ENCODE results near the gene UBN2.
A peak's percentile ranks its signal among the peaks of the same experiment; 100 is the strongest.

Gene UBN2

DNA sequence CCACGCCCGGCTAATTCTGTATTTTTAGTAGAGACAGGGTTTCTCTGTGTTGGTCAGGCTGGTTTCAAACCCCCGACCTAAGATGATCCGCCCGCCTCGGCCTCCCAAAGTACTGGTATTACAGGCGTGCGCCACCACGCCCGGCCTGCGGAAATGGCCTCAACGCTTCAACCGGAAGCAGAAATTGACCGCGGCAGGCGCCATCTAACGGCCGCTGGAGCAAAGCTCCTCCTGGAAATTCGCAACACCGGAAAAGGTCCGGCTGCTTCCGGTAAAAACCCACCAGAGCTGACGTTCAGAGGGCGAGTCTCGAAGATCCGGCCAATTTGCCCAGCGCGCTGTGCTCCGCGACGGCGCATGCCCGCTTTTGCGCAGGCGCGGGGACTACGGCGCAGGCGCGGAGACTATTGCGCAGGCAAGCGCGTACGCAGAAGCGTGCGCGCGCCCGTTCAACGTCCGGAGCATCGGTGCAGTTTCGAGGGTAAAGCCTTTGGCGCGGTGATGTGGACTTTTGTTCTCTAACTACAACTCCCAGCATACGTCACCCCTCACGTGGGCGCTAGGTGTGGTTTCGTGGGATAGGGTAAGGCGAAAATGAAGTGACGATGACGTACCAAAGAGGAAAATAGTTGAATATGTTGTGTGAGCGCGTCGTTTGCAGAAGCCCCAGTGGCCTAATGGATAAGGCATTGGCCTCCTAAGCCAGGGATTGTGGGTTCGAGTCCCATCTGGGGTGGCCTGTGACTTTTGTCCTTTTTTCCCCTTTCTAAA, 109.2 kb downstream of the UBN2 start (continued):
- TF ChIP-seq, protein P1, sequence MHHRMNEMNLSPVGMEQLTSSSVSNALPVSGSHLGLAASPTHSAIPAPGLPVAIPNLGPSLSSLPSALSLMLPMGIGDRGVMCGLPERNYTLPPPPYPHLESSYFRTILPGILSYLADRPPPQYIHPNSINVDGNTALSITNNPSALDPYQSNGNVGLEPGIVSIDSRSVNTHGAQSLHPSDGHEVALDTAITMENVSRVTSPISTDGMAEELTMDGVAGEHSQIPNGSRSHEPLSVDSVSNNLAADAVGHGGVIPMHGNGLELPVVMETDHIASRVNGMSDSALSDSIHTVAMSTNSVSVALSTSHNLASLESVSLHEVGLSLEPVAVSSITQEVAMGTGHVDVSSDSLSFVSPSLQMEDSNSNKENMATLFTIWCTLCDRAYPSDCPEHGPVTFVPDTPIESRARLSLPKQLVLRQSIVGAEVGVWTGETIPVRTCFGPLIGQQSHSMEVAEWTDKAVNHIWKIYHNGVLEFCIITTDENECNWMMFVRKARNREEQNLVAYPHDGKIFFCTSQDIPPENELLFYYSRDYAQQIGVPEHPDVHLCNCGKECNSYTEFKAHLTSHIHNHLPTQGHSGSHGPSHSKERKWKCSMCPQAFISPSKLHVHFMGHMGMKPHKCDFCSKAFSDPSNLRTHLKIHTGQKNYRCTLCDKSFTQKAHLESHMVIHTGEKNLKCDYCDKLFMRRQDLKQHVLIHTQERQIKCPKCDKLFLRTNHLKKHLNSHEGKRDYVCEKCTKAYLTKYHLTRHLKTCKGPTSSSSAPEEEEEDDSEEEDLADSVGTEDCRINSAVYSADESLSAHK (tag by site-specific recombination; IDR thresholded peaks at IDR 0.05) = peak; percentile 62
- TF ChIP-seq, protein P2, sequence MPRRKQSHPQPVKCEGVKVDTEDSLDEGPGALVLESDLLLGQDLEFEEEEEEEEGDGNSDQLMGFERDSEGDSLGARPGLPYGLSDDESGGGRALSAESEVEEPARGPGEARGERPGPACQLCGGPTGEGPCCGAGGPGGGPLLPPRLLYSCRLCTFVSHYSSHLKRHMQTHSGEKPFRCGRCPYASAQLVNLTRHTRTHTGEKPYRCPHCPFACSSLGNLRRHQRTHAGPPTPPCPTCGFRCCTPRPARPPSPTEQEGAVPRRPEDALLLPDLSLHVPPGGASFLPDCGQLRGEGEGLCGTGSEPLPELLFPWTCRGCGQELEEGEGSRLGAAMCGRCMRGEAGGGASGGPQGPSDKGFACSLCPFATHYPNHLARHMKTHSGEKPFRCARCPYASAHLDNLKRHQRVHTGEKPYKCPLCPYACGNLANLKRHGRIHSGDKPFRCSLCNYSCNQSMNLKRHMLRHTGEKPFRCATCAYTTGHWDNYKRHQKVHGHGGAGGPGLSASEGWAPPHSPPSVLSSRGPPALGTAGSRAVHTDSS (tag by site-specific recombination; IDR thresholded peaks at IDR 0.05) = peak; percentile 80
- TF ChIP-seq ZNF558 (tag by site-specific recombination; IDR thresholded peaks at IDR 0.05) = peak; percentile 88
- peak; percentile 89 for TF ChIP-seq KLF7 (tag by site-specific recombination; IDR thresholded peaks at IDR 0.05; ENCODE audit: borderline replicate concordance)
- no peak; the same call in 1 of the 2 replicates for TF ChIP-seq GLIS2 (tag by site-specific recombination; IDR thresholded peaks at IDR 0.05)
- no peak for TF ChIP-seq ZNF621 (tag by site-specific recombination; IDR thresholded peaks at IDR 0.05)
- TF ChIP-seq ZNF138 (tag by site-specific recombination; IDR thresholded peaks at IDR 0.05; ENCODE audit: borderline replicate concordance) = no peak
- TF ChIP-seq, protein P3, sequence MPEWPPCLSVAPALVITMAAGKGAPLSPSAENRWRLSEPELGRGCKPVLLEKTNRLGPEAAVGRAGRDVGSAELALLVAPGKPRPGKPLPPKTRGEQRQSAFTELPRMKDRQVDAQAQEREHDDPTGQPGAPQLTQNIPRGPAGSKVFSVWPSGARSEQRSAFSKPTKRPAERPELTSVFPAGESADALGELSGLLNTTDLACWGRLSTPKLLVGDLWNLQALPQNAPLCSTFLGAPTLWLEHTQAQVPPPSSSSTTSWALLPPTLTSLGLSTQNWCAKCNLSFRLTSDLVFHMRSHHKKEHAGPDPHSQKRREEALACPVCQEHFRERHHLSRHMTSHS (tag by site-specific recombination; IDR thresholded peaks at IDR 0.05) = no peak
- peak; percentile 73; the same call in 1 of the 2 replicates for TF ChIP-seq GLI4 (tag by site-specific recombination; IDR thresholded peaks at IDR 0.05)
- no peak for TF ChIP-seq ZNF433 (tag by site-specific recombination; IDR thresholded peaks at IDR 0.05; ENCODE audit: low read depth)
- no peak for TF ChIP-seq ZBTB20 (tag by site-specific recombination; IDR thresholded peaks at IDR 0.05)
- TF ChIP-seq ZNF561 (tag by site-specific recombination; IDR thresholded peaks at IDR 0.05; ENCODE audit: borderline replicate concordance) = peak; percentile 54; the same call in 1 of the 2 replicates
- TF ChIP-seq ZNF707 (tag by site-specific recombination; IDR thresholded peaks at IDR 0.05) = 0 out of 2 replicates have a peak, but pooled peaks have one; percentile 46
- TF ChIP-seq, protein P4, sequence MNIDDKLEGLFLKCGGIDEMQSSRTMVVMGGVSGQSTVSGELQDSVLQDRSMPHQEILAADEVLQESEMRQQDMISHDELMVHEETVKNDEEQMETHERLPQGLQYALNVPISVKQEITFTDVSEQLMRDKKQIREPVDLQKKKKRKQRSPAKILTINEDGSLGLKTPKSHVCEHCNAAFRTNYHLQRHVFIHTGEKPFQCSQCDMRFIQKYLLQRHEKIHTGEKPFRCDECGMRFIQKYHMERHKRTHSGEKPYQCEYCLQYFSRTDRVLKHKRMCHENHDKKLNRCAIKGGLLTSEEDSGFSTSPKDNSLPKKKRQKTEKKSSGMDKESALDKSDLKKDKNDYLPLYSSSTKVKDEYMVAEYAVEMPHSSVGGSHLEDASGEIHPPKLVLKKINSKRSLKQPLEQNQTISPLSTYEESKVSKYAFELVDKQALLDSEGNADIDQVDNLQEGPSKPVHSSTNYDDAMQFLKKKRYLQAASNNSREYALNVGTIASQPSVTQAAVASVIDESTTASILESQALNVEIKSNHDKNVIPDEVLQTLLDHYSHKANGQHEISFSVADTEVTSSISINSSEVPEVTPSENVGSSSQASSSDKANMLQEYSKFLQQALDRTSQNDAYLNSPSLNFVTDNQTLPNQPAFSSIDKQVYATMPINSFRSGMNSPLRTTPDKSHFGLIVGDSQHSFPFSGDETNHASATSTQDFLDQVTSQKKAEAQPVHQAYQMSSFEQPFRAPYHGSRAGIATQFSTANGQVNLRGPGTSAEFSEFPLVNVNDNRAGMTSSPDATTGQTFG (tag by site-specific recombination; IDR thresholded peaks at IDR 0.05; ENCODE audit: borderline replicate concordance) = peak; percentile 51; the same call in 1 of the 2 replicates
- TF ChIP-seq ZNF529 (tag by site-specific recombination; IDR thresholded peaks at IDR 0.05; ENCODE audit: insufficient replicate concordance) = no peak
- no peak for TF ChIP-seq ZNF830 (tag by site-specific recombination; IDR thresholded peaks at IDR 0.05; ENCODE audit: low read depth)
- TF ChIP-seq TCF7L2 (IDR thresholded peaks at IDR 0.05; ENCODE audit: borderline replicate concordance, low read depth, low read length) = no peak
- TF ChIP-seq ZNF785 (tag by site-specific recombination; IDR thresholded peaks at IDR 0.05) = peak; percentile 55; the same call in 1 of the 2 replicates
- no peak; the same call in none of the 2 replicates for TF ChIP-seq ZXDB (tag by site-specific recombination; IDR thresholded peaks at IDR 0.05)
- no peak for TF ChIP-seq BCL11A (tag by site-specific recombination; IDR thresholded peaks at IDR 0.05; ENCODE audit: low read depth)
- TF ChIP-seq, protein P5, sequence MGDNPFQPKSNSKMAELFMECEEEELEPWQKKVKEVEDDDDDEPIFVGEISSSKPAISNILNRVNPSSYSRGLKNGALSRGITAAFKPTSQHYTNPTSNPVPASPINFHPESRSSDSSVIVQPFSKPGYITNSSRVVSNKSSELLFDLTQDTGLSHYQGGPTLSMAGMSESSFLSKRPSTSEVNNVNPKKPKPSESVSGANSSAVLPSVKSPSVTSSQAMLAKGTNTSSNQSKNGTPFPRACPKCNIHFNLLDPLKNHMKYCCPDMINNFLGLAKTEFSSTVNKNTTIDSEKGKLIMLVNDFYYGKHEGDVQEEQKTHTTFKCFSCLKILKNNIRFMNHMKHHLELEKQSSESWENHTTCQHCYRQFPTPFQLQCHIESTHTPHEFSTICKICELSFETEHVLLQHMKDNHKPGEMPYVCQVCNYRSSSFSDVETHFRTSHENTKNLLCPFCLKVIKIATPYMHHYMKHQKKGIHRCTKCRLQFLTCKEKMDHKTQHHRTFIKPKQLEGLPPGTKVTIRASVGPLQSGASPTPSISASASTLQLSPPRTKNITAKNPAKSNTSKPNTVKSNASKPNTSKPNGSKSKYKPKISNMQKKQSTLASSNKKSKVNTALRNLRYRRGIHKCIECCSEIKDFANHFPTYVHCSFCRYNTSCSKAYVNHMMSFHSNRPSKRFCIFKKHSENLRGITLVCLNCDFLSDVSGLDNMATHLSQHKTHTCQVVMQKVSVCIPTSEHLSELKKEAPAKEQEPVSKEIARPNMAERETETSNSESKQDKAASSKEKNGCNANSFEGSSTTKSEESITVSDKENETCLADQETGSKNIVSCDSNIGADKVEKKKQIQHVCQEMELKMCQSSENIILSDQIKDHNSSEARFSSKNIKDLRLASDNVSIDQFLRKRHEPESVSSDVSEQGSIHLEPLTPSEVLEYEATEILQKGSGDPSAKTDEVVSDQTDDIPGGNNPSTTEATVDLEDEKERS (tag by site-specific recombination; IDR thresholded peaks at IDR 0.05) = peak; percentile 100
- TF ChIP-seq, protein P6, sequence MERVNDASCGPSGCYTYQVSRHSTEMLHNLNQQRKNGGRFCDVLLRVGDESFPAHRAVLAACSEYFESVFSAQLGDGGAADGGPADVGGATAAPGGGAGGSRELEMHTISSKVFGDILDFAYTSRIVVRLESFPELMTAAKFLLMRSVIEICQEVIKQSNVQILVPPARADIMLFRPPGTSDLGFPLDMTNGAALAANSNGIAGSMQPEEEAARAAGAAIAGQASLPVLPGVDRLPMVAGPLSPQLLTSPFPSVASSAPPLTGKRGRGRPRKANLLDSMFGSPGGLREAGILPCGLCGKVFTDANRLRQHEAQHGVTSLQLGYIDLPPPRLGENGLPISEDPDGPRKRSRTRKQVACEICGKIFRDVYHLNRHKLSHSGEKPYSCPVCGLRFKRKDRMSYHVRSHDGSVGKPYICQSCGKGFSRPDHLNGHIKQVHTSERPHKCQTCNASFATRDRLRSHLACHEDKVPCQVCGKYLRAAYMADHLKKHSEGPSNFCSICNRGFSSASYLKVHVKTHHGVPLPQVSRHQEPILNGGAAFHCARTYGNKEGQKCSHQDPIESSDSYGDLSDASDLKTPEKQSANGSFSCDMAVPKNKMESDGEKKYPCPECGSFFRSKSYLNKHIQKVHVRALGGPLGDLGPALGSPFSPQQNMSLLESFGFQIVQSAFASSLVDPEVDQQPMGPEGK (tag by site-specific recombination; IDR thresholded peaks at IDR 0.05) = no peak
- no peak for TF ChIP-seq ZNF426 (tag by site-specific recombination; IDR thresholded peaks at IDR 0.05)
- TF ChIP-seq ZNF202 (tag by site-specific recombination; IDR thresholded peaks at IDR 0.05; ENCODE audit: borderline replicate concordance) = no peak
- peak; percentile 77 for TF ChIP-seq ZBTB17 (tag by site-specific recombination; IDR thresholded peaks at IDR 0.05)
- no peak for TF ChIP-seq ZNF174 (tag by site-specific recombination; IDR thresholded peaks at IDR 0.05)
- no peak for TF ChIP-seq ZNF211 (tag by site-specific recombination; IDR thresholded peaks at IDR 0.05; ENCODE audit: low read depth)
